GM12878 (cell line): ENCODE measurements around the gene MRPS16. TPM values are rescaled to one million over a fixed set of nuclear protein-coding genes. Genes with fewer than 3 reads are reported as not detected.

Experiments used
- ATAC-seq: fragments of 200-7000 bp; cut with Tn5 transposase; 3 replicates; pipeline ENCODE4 v1.9.1; 2020; ENCODE audit warnings: mild to moderate bottlenecking, moderate library complexity
- BruUV-seq: library from RNA; stranded (reverse); fragments of 400-500 nt; replicated peaks from 2 replicates; lab custom pipeline; 2021; lab: Mats Ljungman, UMichigan
- CTCF ChIA-PET: fragments of 300-600 bp; sonication (Branson Sonifier 250); formaldehyde crosslinking; extraction: SDS; loops from one replicate; lab custom pipeline; 2021; ENCODE audit warnings: inconsistent platforms; lab: Yijun Ruan, JAX
- POLR2A ChIA-PET: fragments of 350-600 bp; formaldehyde crosslinking; extraction: SDS; loops from one replicate; lab custom pipeline; 2021; ENCODE audit warnings: inconsistent platforms; lab: Charles Lee
- RAD21 ChIA-PET: fragments of 300-600 bp; sonication (Branson Sonifier 250); formaldehyde crosslinking; loops from one replicate; lab custom pipeline; 2023; ENCODE audit warnings: antibody characterized with exemption; ENCODE audit not compliant: unreplicated experiment; lab: Charles Lee
- SMC1A ChIA-PET: fragments of 300-600 bp; sonication (Branson Sonifier 250); formaldehyde crosslinking; loops from one replicate; lab custom pipeline; 2023; ENCODE audit not compliant: unreplicated experiment, uncharacterized antibody; lab: Charles Lee
- DNase-seq: peaks from one replicate; pipeline ENCODE4 v3.0.0-alpha.2; 2011; ENCODE audit warnings: low read depth, low spot score
- FAIRE-seq: peaks from 3 replicates; lab custom pipeline; 2011; peaks lifted over from hg19 to GRCh38; lab: Jason Lieb, UNC
- H2AFZ ChIP-seq: 2 replicates; pipeline ENCODE4 v1.6.0; 2011; ENCODE audit warnings: low read depth, low read length, control low read depth; ENCODE audit not compliant: control insufficient read depth
- H3K27ac ChIP-seq: 2 replicates; pipeline ENCODE4 v1.5.1; 2011; ENCODE audit warnings: control low read depth; ENCODE audit not compliant: control insufficient read depth, insufficient read depth
- H3K27me3 ChIP-seq, 2 experiments: replicated peaks in 1 of 2; 2 replicates each; pipeline versions ENCODE4 v1.6.0 to v1.6.1; 2011; ENCODE audit warnings: low read length in 1 of 2; ENCODE audit not compliant: control insufficient read depth in 2 of 2, insufficient read depth in 2 of 2
- H3K36me3 ChIP-seq, 2 experiments: 2 replicates each; pipeline ENCODE4 v1.5.1; 2011; ENCODE audit warnings: low read length in 1 of 2; ENCODE audit not compliant: control insufficient read depth in 2 of 2, insufficient read depth in 2 of 2
- H3K4me1 ChIP-seq: 2 replicates; pipeline ENCODE4 v1.6.1; 2011; ENCODE audit warnings: mild to moderate bottlenecking, low read length, moderate library complexity, mixed read lengths; ENCODE audit not compliant: control insufficient read depth, insufficient read depth
- H3K4me2 ChIP-seq: 2 replicates; pipeline ENCODE4 v1.6.0; 2011; ENCODE audit warnings: control low read depth; ENCODE audit not compliant: control insufficient read depth, insufficient read depth
- H3K4me3 ChIP-seq: fragments of 200-600 bp; sonication (generic); 2 replicates; pipeline ENCODE4 v1.5.1; 2016
- H3K79me2 ChIP-seq: 2 replicates; pipeline ENCODE4 v1.6.0; 2011; ENCODE audit warnings: low read length; ENCODE audit not compliant: control insufficient read depth, insufficient read depth
- H3K9ac ChIP-seq: 2 replicates; pipeline ENCODE4 v1.8.0; 2011; ENCODE audit warnings: low read length, control low read depth, mixed read lengths; ENCODE audit not compliant: control insufficient read depth, insufficient read depth
- H3K9me3 ChIP-seq: replicated peaks from 3 replicates; pipeline ENCODE4 v1.5.1; 2011; ENCODE audit warnings: mild to moderate bottlenecking, low read length; ENCODE audit not compliant: control insufficient read depth, insufficient read depth
- H4K20me1 ChIP-seq: 2 replicates; pipeline ENCODE4 v1.6.0; 2011; ENCODE audit not compliant: control insufficient read depth, insufficient read depth
- EGR1 ChIP-seq, 2 experiments: IDR thresholded peaks; 1 replicate in 1 of 2; 2 replicates in 1 of 2; pipeline ENCODE4 v1.6.1; 2011 to 2012; ENCODE audit warnings: low read depth in 2 of 2, low read length in 2 of 2, borderline replicate concordance in 1 of 2, mild to moderate bottlenecking in 1 of 2, moderate library complexity in 1 of 2
- POLR2AphosphoS5 ChIP-seq: IDR thresholded peaks from 2 replicates; pipeline ENCODE4 v1.6.1; 2011; ENCODE audit warnings: mild to moderate bottlenecking, low read length, inconsistent platforms
- TBL1XR1 ChIP-seq: IDR thresholded peaks from 2 replicates; pipeline ENCODE4 v1.6.1; 2012; ENCODE audit warnings: low read depth, low read length, improper control_type of control experiment
- TCF12 ChIP-seq: IDR thresholded peaks from 2 replicates; pipeline ENCODE4 v1.6.1; 2011; ENCODE audit warnings: low read depth, mild to moderate bottlenecking, low read length
- WGBS: methylation state at CpG from one replicate; pipeline ENCODE4 v1.1.6; 2016; ENCODE audit warnings: low lambda C conversion rate; ENCODE audit not compliant: insufficient replicate concordance, insufficient coverage; ENCODE audit errors: missing lambda C conversion rate; 5-methylcytosine and 5-hydroxymethylcytosine counted together
- in situ Hi-C: fragments of 300-500 bp; cut with MboI; formaldehyde crosslinking; loops from 9 replicates; pipeline ENCODE4 v1.14.3; 2018; ENCODE audit warnings: mixed read lengths
- intact Hi-C: fragments of 100-400 bp; cut with micrococcal nuclease; formaldehyde crosslinking; loops from one replicate; pipeline ENCODE4 v1.14.2; 2022; ENCODE audit not compliant: unreplicated experiment
- polyA plus RNA-seq, 11 experiments: library from polyadenylated mRNA; depleted of rRNA in 4 of 11; unstranded in 6 of 11; stranded (reverse) in 5 of 11; fragments of >200 nt; fragmentation: Nextera tagmentation in 4 of 11; fragmentation: Illumina TruSeq in 1 of 11; extraction: Ambion mirVana in 4 of 11; extraction: Trizol in 1 of 11; gene quantifications; 1 replicate in 1 of 11; 2 replicates in 10 of 11; pipeline versions ENCODE4 v1.2.1 to v1.2.3, GENCODE V29; 2011 to 2016; ENCODE audit warnings: inconsistent platforms in 2 of 11, missing spikeins in 2 of 11, low read depth in 1 of 11
- total RNA-seq, 4 experiments: library from RNA; depleted of rRNA in 3 of 4; stranded (reverse); fragments of >200 nt in 3 of 4; fragmentation: Illumina TruSeq in 1 of 4; extraction: Trizol in 1 of 4; gene quantifications; 2 replicates each; pipeline versions ENCODE4 v1.2.1 to v1.2.3, GENCODE V29; 2013 to 2021
- TF ChIP-seq, protein P1 (sequence below): fragments of 450-650 bp; IDR thresholded peaks from 2 replicates; pipeline ENCODE4 v1.6.1; 2017; ENCODE audit warnings: low read depth, mild to moderate bottlenecking, moderate library complexity
- TF ChIP-seq, protein P2 (sequence below): fragments of 150-350 bp; IDR thresholded peaks from 2 replicates; pipeline ENCODE4 v1.6.1; 2014; ENCODE audit warnings: mild to moderate bottlenecking, low read depth, low read length
- TF ChIP-seq, protein P3 (sequence below): IDR thresholded peaks from 2 replicates; pipeline ENCODE4 v1.6.1; 2011; ENCODE audit warnings: borderline replicate concordance, low read depth, mild to moderate bottlenecking, moderate library complexity, low read length; ENCODE audit not compliant: insufficient read depth, poor library complexity, severe bottlenecking
- TF ChIP-seq, protein P4 (sequence below): IDR thresholded peaks from 2 replicates; pipeline ENCODE4 v1.6.1; 2011; ENCODE audit warnings: mild to moderate bottlenecking, low read depth, low read length, moderate library complexity; ENCODE audit not compliant: insufficient replicate concordance

The MRPS16 gene
- total and polyA plus RNA-seq, 10 of the 15 experiments (the other 5 are each of a cell fraction or from before 2014, with no cell fraction given), result 43.4 to 285 (median 103) TPM

DNA sequence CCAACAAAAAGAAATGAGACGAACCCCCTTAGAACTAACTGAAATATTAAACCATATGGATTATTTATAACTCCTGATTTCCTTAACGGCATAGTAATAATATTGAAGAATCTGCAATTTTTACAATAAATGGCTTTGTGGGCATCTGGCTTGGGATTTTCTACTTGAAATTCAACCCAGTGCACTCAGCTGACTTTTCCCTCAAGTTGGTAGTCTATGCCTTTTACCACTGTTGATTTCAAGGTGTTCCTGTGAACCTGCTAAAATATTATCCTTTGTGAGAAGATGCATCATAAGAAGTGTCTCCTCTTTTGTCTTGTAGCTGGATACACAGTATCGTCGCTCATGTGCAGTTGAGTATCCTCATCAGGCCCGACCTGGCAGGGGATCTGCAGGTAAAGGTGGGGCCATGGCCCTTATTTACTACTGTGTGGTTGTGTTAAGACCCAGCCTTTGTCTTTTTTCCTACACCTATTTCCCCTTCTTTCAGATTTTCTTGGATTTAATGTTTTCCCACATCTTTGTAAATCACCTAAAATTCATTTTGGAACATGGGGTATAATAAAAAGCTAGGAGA, 13.4 kb downstream of the MRPS16 start:
- Histone ChIP-seq H3K79me2 (peaks cover 11% of the 10 kb centered on the region), H3K4me2 (no peak overlapping the region), H3K36me3 (peaks cover 1 to 24% of the 10 kb centered on the region in 2 experiments), H3K4me1 (no peaks in the 10 kb centered on the region), H3K9me3 (no peaks in the 10 kb centered on the region), H4K20me1 (no peaks in the 10 kb centered on the region), H3K27ac (no peak overlapping the region), H3K9ac (no peak overlapping the region), H2AFZ (no peak overlapping the region), H3K4me3 (no peak overlapping the region), H3K27me3 (no peaks in the 10 kb centered on the region)
- ATAC-seq (no peak), FAIRE-seq (no peak), DNase-seq (no peak)
- no TSS peak for BruUV-seq
- TF ChIP-seq POLR2AphosphoS5 (0 out of 2 replicates have a peak, but pooled peaks have one; percentile 28), TBL1XR1 (no peak)
- 92% methylated on average over 5 of the region's 5 CpGs for WGBS
- intact Hi-C loops, result no loop called here
- in situ Hi-C loops, result no loop called here
- ChIA-PET CTCF (no interaction called here), RAD21 (no interaction called here), POLR2A (interaction anchor here (0.7 kb wide), 1 partner anchor 41 kb away, joined by 3 read pairs; no protein-coding TSS in a partner anchor), SMC1A (no interaction called here)

DNA sequence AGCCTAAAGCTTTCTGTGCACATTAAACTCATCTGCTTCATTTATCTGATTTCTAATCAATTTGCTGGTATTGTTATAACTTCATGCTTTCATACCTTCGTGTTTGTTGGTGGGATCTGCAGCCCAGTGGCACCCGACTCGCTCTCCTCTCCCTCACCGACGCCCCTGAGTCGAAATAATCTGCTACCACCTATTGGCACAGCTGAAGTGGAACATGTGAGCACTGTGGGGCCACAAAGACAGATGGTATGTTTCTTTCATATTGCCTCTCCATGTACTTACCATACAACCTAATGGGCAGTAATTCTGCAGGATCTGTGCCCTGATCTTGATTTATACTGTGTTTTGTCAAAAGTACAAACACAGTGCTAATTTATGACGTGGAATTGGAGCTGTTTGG, 17.7 kb downstream of the MRPS16 start:
- SMC1A ChIA-PET, result interaction anchor here (2.2 kb wide), 1 partner anchor 10 kb away, joined by 4 read pairs; no protein-coding TSS in a partner anchor
- no peak overlapping the region for H3K4me3 ChIP-seq
- no peaks in the 10 kb centered on the region for H4K20me1 ChIP-seq
- H3K79me2 ChIP-seq, result no peaks in the 10 kb centered on the region
- no peaks in the 10 kb centered on the region for H3K27me3 ChIP-seq
- RAD21 ChIA-PET, result no interaction called here
- over 99% methylated on average over 7 of the region's 7 CpGs for WGBS
- H3K27ac ChIP-seq, result no peak overlapping the region
- no peak overlapping the region for H2AFZ ChIP-seq
- H3K4me2 ChIP-seq, result no peak overlapping the region
- no peaks in the 10 kb centered on the region for H3K4me1 ChIP-seq
- no peaks in the 10 kb centered on the region for H3K9me3 ChIP-seq
- intact Hi-C loops (no loop called here), in situ Hi-C loops (no loop called here)
- no peak for FAIRE-seq
- BruUV-seq, result no TSS peak
- ATAC-seq, result no peak
- no peak overlapping the region for H3K9ac ChIP-seq
- DNase-seq, result no peak
- CTCF ChIA-PET, result interaction anchor here (1.0 kb wide), 1 partner anchor 76 kb away, joined by 3 read pairs; no protein-coding TSS in a partner anchor
- POLR2A ChIA-PET, result interaction anchor here (1.6 to 1.9 kb wide), 2 partner anchors 11 to 13 kb away, joined by 5 to 6 read pairs; partner anchors contain the start of gene DNAJC9
- peaks cover 2 to 30% of the 10 kb centered on the region in 2 experiments for H3K36me3 ChIP-seq
- TF ChIP-seq, protein P1, sequence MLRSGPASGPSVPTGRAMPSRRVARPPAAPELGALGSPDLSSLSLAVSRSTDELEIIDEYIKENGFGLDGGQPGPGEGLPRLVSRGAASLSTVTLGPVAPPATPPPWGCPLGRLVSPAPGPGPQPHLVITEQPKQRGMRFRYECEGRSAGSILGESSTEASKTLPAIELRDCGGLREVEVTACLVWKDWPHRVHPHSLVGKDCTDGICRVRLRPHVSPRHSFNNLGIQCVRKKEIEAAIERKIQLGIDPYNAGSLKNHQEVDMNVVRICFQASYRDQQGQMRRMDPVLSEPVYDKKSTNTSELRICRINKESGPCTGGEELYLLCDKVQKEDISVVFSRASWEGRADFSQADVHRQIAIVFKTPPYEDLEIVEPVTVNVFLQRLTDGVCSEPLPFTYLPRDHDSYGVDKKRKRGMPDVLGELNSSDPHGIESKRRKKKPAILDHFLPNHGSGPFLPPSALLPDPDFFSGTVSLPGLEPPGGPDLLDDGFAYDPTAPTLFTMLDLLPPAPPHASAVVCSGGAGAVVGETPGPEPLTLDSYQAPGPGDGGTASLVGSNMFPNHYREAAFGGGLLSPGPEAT, result no peak
- TF ChIP-seq, protein P2, sequence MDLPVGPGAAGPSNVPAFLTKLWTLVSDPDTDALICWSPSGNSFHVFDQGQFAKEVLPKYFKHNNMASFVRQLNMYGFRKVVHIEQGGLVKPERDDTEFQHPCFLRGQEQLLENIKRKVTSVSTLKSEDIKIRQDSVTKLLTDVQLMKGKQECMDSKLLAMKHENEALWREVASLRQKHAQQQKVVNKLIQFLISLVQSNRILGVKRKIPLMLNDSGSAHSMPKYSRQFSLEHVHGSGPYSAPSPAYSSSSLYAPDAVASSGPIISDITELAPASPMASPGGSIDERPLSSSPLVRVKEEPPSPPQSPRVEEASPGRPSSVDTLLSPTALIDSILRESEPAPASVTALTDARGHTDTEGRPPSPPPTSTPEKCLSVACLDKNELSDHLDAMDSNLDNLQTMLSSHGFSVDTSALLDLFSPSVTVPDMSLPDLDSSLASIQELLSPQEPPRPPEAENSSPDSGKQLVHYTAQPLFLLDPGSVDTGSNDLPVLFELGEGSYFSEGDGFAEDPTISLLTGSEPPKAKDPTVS, result no peak
- TF ChIP-seq, protein P3, sequence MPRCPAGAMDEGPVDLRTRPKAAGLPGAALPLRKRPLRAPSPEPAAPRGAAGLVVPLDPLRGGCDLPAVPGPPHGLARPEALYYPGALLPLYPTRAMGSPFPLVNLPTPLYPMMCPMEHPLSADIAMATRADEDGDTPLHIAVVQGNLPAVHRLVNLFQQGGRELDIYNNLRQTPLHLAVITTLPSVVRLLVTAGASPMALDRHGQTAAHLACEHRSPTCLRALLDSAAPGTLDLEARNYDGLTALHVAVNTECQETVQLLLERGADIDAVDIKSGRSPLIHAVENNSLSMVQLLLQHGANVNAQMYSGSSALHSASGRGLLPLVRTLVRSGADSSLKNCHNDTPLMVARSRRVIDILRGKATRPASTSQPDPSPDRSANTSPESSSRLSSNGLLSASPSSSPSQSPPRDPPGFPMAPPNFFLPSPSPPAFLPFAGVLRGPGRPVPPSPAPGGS, result no peak
- TF ChIP-seq TCF12 (no peak), EGR1 (IDR thresholded peaks at IDR 0.05; ENCODE audit: borderline replicate concordance in 1 of 2, low read depth in 2 of 2, low read length in 2 of 2) (no peak)
- TF ChIP-seq, protein P4, sequence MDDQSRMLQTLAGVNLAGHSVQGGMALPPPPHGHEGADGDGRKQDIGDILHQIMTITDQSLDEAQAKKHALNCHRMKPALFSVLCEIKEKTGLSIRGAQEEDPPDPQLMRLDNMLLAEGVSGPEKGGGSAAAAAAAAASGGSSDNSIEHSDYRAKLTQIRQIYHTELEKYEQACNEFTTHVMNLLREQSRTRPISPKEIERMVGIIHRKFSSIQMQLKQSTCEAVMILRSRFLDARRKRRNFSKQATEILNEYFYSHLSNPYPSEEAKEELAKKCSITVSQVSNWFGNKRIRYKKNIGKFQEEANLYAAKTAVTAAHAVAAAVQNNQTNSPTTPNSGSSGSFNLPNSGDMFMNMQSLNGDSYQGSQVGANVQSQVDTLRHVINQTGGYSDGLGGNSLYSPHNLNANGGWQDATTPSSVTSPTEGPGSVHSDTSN, result no peak
